Activated naive CD8-positive, alpha-beta T cell treated with anti-CD3 and anti-CD28 coated beads, Interleukin-2, amount 10 ng/mL, durations not matched to agents 7 days and 5 days (primary cell): Measurements from ENCODE around the gene RFWD3. TPM values are rescaled to one million over a fixed set of nuclear protein-coding genes. Genes with fewer than 3 reads are reported as not detected.

ENCODE experiments used
- ATAC-seq: fragments of 150-1000 bp; cut with Tn5 transposase; one replicate; pipeline ENCODE4 v1.10.0; 2021; ENCODE audit warnings: low read depth, moderate library complexity
- POLR2A ChIA-PET: fragments of 350-600 bp; sonication (Branson Sonifier 250); formaldehyde crosslinking; loops from one replicate; lab custom pipeline; 2021; ENCODE audit warnings: antibody characterized with exemption; lab: Charles Lee
- DNase-seq: peaks from one replicate; pipeline ENCODE4 v3.0.0; 2021
- H3K27ac Mint-ChIP-seq: one replicate; pipeline ENCODE4 v1.8.0; 2022; ENCODE audit warnings: mild to moderate bottlenecking, mixed read lengths
- H3K27me3 Mint-ChIP-seq: one replicate; pipeline ENCODE4 v1.8.0; 2022; ENCODE audit warnings: mild to moderate bottlenecking, moderate library complexity, mixed read lengths
- H3K36me3 Mint-ChIP-seq: one replicate; pipeline ENCODE4 v1.8.0; 2021; ENCODE audit warnings: mild to moderate bottlenecking, mixed read lengths
- H3K4me1 Mint-ChIP-seq: one replicate; pipeline ENCODE4 v1.8.0; 2021; ENCODE audit warnings: mixed read lengths
- H3K4me3 Mint-ChIP-seq: one replicate; pipeline ENCODE4 v1.8.0; 2022; ENCODE audit warnings: mild to moderate bottlenecking, moderate library complexity, mixed read lengths
- H3K9me3 Mint-ChIP-seq: one replicate; pipeline ENCODE4 v1.8.0; 2021; ENCODE audit warnings: mixed read lengths
- total RNA-seq, 2 experiments: library from RNA; stranded (reverse); gene quantifications; one replicate each; pipeline ENCODE4 v1.2.3, GENCODE V29; 2021

The RFWD3 gene
- total RNA-seq = 100 to 1,000 TPM; 110 to 119 TPM

- Mint-ChIP-seq H3K4me1 (peaks cover 41% of the 10 kb centered on the region), H3K36me3 (peaks cover 32% of the 10 kb centered on the region), H3K27ac (peak within 1 kb of the TSS; percentile 97)
These were observed at the start of gene RFWD3 for GRCh38 chr16:74666425-74667254. Gene RFWD3, minus strand, starts transcription at chr16:74666877. Its CDS starts 5,428 bp downstream, at chr16:74661449.

GRCh38 chr16:74716355-74716754, 49.7 kb upstream of the RFWD3 start:
- no peak for DNase-seq
- H3K9me3 Mint-ChIP-seq = no peaks in the 10 kb centered on the region
- H3K27ac Mint-ChIP-seq = no peak overlapping the region
- POLR2A ChIA-PET = no interaction called here
- ATAC-seq = no peak
- no peaks in the 10 kb centered on the region for H3K36me3 Mint-ChIP-seq
- H3K4me3 Mint-ChIP-seq = no peak overlapping the region
- peaks cover 2% of the 10 kb centered on the region for H3K27me3 Mint-ChIP-seq
- H3K4me1 Mint-ChIP-seq = no peaks in the 10 kb centered on the region

More at GRCh38 chr16:74666425-74667254, at the start of gene RFWD3:
- ATAC-seq (peak; percentile 100), DNase-seq (peak; percentile 88)
- POLR2A ChIA-PET = interaction anchor here (0.5 to 3.9 kb wide), 26 partner anchors 8 to 980 kb away, joined by 3 to 64 read pairs (median 5); partner anchors contain the start of genes GLG1, KARS1, MLKL and TMEM231
- Mint-ChIP-seq H3K9me3 (peaks cover 3% of the 10 kb centered on the region), H3K27me3 (no peaks in the 10 kb centered on the region), H3K4me3 (peak within 1 kb of the TSS; percentile 92)

- ATAC-seq (no peak), DNase-seq (no peak)
- POLR2A ChIA-PET = no interaction called here
- no peaks in the 10 kb centered on the region for H3K36me3 Mint-ChIP-seq
- H3K4me1 Mint-ChIP-seq = peaks cover 4% of the 10 kb centered on the region
- H3K4me3 Mint-ChIP-seq = no peak overlapping the region
- no peaks in the 10 kb centered on the region for H3K9me3 Mint-ChIP-seq
- H3K27me3 Mint-ChIP-seq = no peaks in the 10 kb centered on the region
- no peak overlapping the region for H3K27ac Mint-ChIP-seq
These were observed 47.2 kb upstream of the RFWD3 start for GRCh38 chr16:74713876-74714275.

- Mint-ChIP-seq H3K36me3 (no peaks in the 10 kb centered on the region), H3K27me3 (peaks cover 1% of the 10 kb centered on the region), H3K4me1 (peaks cover 4% of the 10 kb centered on the region), H3K9me3 (no peaks in the 10 kb centered on the region), H3K4me3 (no peak overlapping the region), H3K27ac (no peak overlapping the region)
- POLR2A ChIA-PET = interaction anchor here (0.5 kb wide), 1 partner anchor 354 kb away, joined by 4 read pairs; no protein-coding TSS in a partner anchor
- DNase-seq = no peak
- no peak for ATAC-seq
These were observed 46.6 kb upstream of the RFWD3 start for GRCh38 chr16:74713325-74713724.

GRCh38 chr16:74711938-74712337, 45.3 kb upstream of the RFWD3 start:
- Mint-ChIP-seq H3K27me3 (peaks cover 5% of the 10 kb centered on the region), H3K27ac (no peak overlapping the region), H3K4me1 (peaks cover 4% of the 10 kb centered on the region), H3K9me3 (no peaks in the 10 kb centered on the region), H3K4me3 (no peak overlapping the region), H3K36me3 (no peaks in the 10 kb centered on the region)
- ATAC-seq = no peak
- POLR2A ChIA-PET = interaction anchor here (0.6 kb wide), 1 partner anchor 141 kb away, joined by 3 read pairs; no protein-coding TSS in a partner anchor
- DNase-seq = no peak

GRCh38 chr16:74710401-74710800, 43.7 kb upstream of the RFWD3 start:
- POLR2A ChIA-PET = interaction anchor here (1.2 kb wide), 1 partner anchor 44 kb away, joined by 4 read pairs; the partner anchor contains the start of gene RFWD3
- peaks cover 5% of the 10 kb centered on the region for H3K4me1 Mint-ChIP-seq
- no peaks in the 10 kb centered on the region for H3K9me3 Mint-ChIP-seq
- DNase-seq (no peak), ATAC-seq (no peak)
- H3K4me3 Mint-ChIP-seq = no peak overlapping the region
- peaks cover 5% of the 10 kb centered on the region for H3K27me3 Mint-ChIP-seq
- no peaks in the 10 kb centered on the region for H3K36me3 Mint-ChIP-seq
- H3K27ac Mint-ChIP-seq = no peak overlapping the region

- Mint-ChIP-seq H3K9me3 (no peaks in the 10 kb centered on the region), H3K27ac (no peak overlapping the region), H3K4me3 (no peak overlapping the region), H3K27me3 (peaks cover 5% of the 10 kb centered on the region), H3K36me3 (no peaks in the 10 kb centered on the region), H3K4me1 (peaks cover 10% of the 10 kb centered on the region)
- peak; percentile 87 for DNase-seq
- ATAC-seq = peak; percentile 96
- POLR2A ChIA-PET = no interaction called here
These were observed 42.8 kb upstream of the RFWD3 start for GRCh38 chr16:74709441-74709877.

- H3K9me3 Mint-ChIP-seq = no peaks in the 10 kb centered on the region
- POLR2A ChIA-PET = interaction anchor here (0.8 to 4.5 kb wide), 8 partner anchors 33 to 404 kb away, joined by 3 to 64 read pairs (median 4); partner anchors contain the start of genes GLG1, PSMD7, RFWD3 and WDR59
- peaks cover 48% of the 10 kb centered on the region for H3K4me1 Mint-ChIP-seq
- peaks cover 19% of the 10 kb centered on the region for H3K36me3 Mint-ChIP-seq
- peak within 1 kb of the TSS; percentile 100 for H3K27ac Mint-ChIP-seq
- no peaks in the 10 kb centered on the region for H3K27me3 Mint-ChIP-seq
- peak; percentile 67 for DNase-seq
- peak; percentile 75 for ATAC-seq
- peak within 1 kb of the TSS; percentile 99 for H3K4me3 Mint-ChIP-seq
These were observed 34.0 kb upstream of the RFWD3 start, which contains the start of gene MLKL for GRCh38 chr16:74700438-74701225. Gene MLKL, minus strand, starts transcription at chr16:74700862. Its CDS starts 5,105 bp downstream, at chr16:74695757.

- ATAC-seq (peak; percentile 25), DNase-seq (no peak)
- no peaks in the 10 kb centered on the region for H3K9me3 Mint-ChIP-seq
- peak overlapping the region; percentile 99 for H3K4me3 Mint-ChIP-seq
- H3K27ac Mint-ChIP-seq = peak overlapping the region; percentile 100
- POLR2A ChIA-PET = interaction anchor here (0.6 to 4.5 kb wide), 8 partner anchors 33 to 403 kb away, joined by 3 to 64 read pairs (median 4); partner anchors contain the start of genes GLG1, RFWD3 and WDR59
- H3K27me3 Mint-ChIP-seq = no peaks in the 10 kb centered on the region
- peaks cover 45% of the 10 kb centered on the region for H3K4me1 Mint-ChIP-seq
- H3K36me3 Mint-ChIP-seq = peaks cover 25% of the 10 kb centered on the region
These were observed 33.4 kb upstream of the RFWD3 start for GRCh38 chr16:74700116-74700437.

GRCh38 chr16:74699666-74700065, 33.0 kb upstream of the RFWD3 start:
- peaks cover 42% of the 10 kb centered on the region for H3K4me1 Mint-ChIP-seq
- H3K4me3 Mint-ChIP-seq = peak overlapping the region; percentile 79
- H3K27ac Mint-ChIP-seq = peak overlapping the region; percentile 84
- no peak for DNase-seq
- H3K9me3 Mint-ChIP-seq = no peaks in the 10 kb centered on the region
- peaks cover 25% of the 10 kb centered on the region for H3K36me3 Mint-ChIP-seq
- POLR2A ChIA-PET = interaction anchor here (0.6 to 4.5 kb wide), 7 partner anchors 32 to 403 kb away, joined by 3 to 64 read pairs (median 4); partner anchors contain the start of genes GLG1, RFWD3 and WDR59
- no peaks in the 10 kb centered on the region for H3K27me3 Mint-ChIP-seq
- no peak for ATAC-seq

- Mint-ChIP-seq H3K9me3 (no peaks in the 10 kb centered on the region), H3K36me3 (peaks cover 28% of the 10 kb centered on the region)
- POLR2A ChIA-PET = interaction anchor here (0.5 to 4.5 kb wide), 2 partner anchors 31 to 951 kb away, joined by 3 to 64 read pairs; partner anchors contain the start of gene RFWD3
These were observed 31.5 kb upstream of the RFWD3 start for GRCh38 chr16:74698222-74698621.

GRCh38 chr16:74695450-74696422, 29.1 kb upstream of the RFWD3 start:
- ATAC-seq = peak; percentile 73
- Mint-ChIP-seq H3K27ac (peak overlapping the region; percentile 87), H3K4me3 (peak overlapping the region; percentile 86), H3K27me3 (no peaks in the 10 kb centered on the region), H3K4me1 (peaks cover 28% of the 10 kb centered on the region), H3K36me3 (peaks cover 43% of the 10 kb centered on the region), H3K9me3 (no peaks in the 10 kb centered on the region)
- POLR2A ChIA-PET = interaction anchor here (0.5 to 3.8 kb wide), 2 partner anchors 30 to 98 kb away, joined by 3 to 23 read pairs; partner anchors contain the start of gene RFWD3
- DNase-seq = peak; percentile 54

More at GRCh38 chr16:74698222-74698621, 31.5 kb upstream of the RFWD3 start:
- no peak for DNase-seq
- peaks cover 41% of the 10 kb centered on the region for H3K4me1 Mint-ChIP-seq
- no peak for ATAC-seq
- H3K27ac Mint-ChIP-seq = peak overlapping the region; percentile 84
- peak overlapping the region; percentile 79 for H3K4me3 Mint-ChIP-seq
- no peaks in the 10 kb centered on the region for H3K27me3 Mint-ChIP-seq
